ENCODE data around the gene SNX9. TPM values are rescaled to one million over a fixed set of nuclear protein-coding genes. Genes with fewer than 3 reads are reported as not detected.

The SNX9 gene
- total RNA-seq, 1 experiment from 2014 or later: 11.1 TPM

GRCh38 chr6:157994125-157994795 is 171.2 kb downstream of the SNX9 start:
- DNase-seq (ENCODE audit: low spot score): no peak

Small RNA genes lying within 50 kb of the gene (small RNA-seq; reads per million reads assigned to genes)
- gene HSPE1P26 (not detected), gene RNU6-786P (not detected)

Other genes starting within 250 kb of the SNX9 start
- gene SYNJ2, start 158.6 kb downstream of the SNX9 start, total RNA-seq (2014; rRNA removed; shearing (Covaris generic)): 26.9 and 27.5 TPM in 2 replicates

Measured in HT-29 (cell line).